OCI-LY3 (cell line): ENCODE measurements around the gene PIP5K1B.

Experiments used
- EZH2phosphoT487 ChIP-seq: fragments of 200-600 bp; shearing (Covaris generic); IDR thresholded peaks from 2 replicates; pipeline ENCODE4 v1.6.1; 2018; ENCODE audit warnings: antibody characterized with exemption, mixed run types, low read depth
- TF ChIP-seq, protein P1 (sequence below): fragments of 200-600, 300-600 bp; sonication (generic); IDR thresholded peaks from 2 replicates; pipeline ENCODE4 v1.5.1; 2014; ENCODE audit warnings: antibody characterized with exemption, low read length, low read depth

DNA sequence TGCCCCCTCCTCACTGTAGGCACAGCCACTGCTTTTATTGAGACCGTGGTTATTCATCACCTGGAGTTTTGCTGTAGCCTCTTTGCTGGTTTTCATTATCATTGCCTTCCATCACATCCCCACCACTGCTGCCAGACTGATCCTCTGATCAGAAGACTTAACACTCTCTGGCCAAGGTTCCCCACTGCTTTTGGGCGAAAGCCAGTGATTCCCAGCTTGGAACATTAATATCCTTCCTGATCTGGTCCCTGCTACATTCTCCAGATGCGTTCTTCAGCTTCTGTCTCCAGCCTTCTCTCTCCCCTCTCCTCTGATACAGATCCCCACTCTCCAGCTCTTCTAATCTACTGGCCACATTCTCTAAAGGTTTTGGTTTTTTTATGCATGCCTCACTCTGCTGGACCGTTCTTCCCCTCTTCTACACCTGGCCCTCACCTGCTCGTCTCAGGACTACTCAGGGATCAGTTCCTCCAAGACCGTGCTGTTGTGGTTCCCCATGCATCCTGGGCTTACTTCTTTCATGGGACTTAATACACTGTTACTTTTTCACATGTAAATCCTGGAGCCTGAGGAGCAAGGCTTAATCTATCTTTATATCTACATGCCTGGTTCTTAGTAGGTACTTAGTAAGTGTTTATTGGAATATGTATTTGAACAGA is 193.9 kb downstream of the PIP5K1B start:
- TF ChIP-seq, protein P1, sequence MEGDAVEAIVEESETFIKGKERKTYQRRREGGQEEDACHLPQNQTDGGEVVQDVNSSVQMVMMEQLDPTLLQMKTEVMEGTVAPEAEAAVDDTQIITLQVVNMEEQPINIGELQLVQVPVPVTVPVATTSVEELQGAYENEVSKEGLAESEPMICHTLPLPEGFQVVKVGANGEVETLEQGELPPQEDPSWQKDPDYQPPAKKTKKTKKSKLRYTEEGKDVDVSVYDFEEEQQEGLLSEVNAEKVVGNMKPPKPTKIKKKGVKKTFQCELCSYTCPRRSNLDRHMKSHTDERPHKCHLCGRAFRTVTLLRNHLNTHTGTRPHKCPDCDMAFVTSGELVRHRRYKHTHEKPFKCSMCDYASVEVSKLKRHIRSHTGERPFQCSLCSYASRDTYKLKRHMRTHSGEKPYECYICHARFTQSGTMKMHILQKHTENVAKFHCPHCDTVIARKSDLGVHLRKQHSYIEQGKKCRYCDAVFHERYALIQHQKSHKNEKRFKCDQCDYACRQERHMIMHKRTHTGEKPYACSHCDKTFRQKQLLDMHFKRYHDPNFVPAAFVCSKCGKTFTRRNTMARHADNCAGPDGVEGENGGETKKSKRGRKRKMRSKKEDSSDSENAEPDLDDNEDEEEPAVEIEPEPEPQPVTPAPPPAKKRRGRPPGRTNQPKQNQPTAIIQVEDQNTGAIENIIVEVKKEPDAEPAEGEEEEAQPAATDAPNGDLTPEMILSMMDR = no peak
- no peak for TF ChIP-seq EZH2phosphoT487
